ENCODE results near the gene HNRNPA1L2.

The HNRNPA1L2 gene

GRCh38 chr13:52644108-52644507, 1.9 kb downstream of the HNRNPA1L2 start:
- peak; percentile 62 for DNase-seq (ENCODE audit: low read depth)
- no peak for TF ChIP-seq CTCF (conservative IDR thresholded peaks at IDR 0.05; ENCODE audit: control insufficient read depth, insufficient read depth, low read depth, low read length)
- no peak overlapping the region for H3K4me3 ChIP-seq (ENCODE audit: control insufficient read depth, low read depth, low read length)

- DNase-seq (ENCODE audit: low read depth) = no peak
- H3K4me3 ChIP-seq (ENCODE audit: control insufficient read depth, low read depth, low read length) = no peak overlapping the region
- TF ChIP-seq CTCF (conservative IDR thresholded peaks at IDR 0.05; ENCODE audit: control insufficient read depth, insufficient read depth, low read depth, low read length) = no peak
Observed at GRCh38 chr13:52646967-52647366, 4.7 kb downstream of the HNRNPA1L2 start.

GRCh38 chr13:52650731-52651130, 8.5 kb downstream of the HNRNPA1L2 start:
- TF ChIP-seq CTCF (conservative IDR thresholded peaks at IDR 0.05; ENCODE audit: control insufficient read depth, insufficient read depth, low read depth, low read length) = no peak
- H3K4me3 ChIP-seq (ENCODE audit: control insufficient read depth, low read depth, low read length) = peak overlapping the region; percentile 93
- DNase-seq (ENCODE audit: low read depth) = no peak

- TF ChIP-seq CTCF (conservative IDR thresholded peaks at IDR 0.05; ENCODE audit: control insufficient read depth, insufficient read depth, low read depth, low read length) = no peak
- no peak for DNase-seq (ENCODE audit: low read depth)
- peak overlapping the region; percentile 93 for H3K4me3 ChIP-seq (ENCODE audit: control insufficient read depth, low read depth, low read length)
Observed at GRCh38 chr13:52651897-52652195, 9.6 kb downstream of the HNRNPA1L2 start.

DNA sequence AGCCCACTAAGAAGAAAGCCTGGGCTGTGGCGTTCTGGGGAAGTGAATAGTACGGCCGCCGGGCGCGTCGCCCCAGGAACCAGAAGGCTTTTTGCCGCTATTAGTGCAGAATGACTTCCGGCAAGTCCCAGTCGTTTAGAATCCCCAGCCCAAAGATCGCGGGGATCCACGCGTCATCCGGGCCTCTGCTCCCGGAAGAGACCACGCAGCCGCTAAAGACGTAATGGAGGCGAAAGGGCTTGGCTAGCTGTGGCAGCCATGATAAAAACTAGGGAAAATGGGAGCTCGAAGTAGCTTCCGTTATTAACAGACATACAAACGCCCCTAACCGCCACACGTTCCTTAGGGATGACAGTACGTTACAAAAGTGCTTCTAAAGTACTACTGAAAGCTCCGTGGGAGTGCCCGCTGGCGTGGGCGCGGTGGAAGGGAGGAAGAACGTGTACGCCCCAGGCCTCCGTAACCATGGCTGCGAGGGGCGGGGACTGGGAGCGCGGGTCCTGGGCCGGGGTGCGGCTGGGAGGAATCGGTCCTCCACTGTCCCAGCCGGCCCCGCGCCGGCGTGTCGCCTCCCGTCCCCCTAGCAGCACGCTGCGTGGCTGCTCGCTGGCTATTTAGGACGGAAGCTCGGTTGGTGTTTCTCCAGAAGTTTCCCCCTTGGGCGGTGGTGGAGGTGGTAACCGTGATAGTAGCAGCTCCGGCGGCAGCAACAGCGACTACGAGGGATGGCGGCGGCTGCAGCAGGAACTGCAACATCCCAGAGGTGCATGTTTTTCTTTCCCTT, 10.2 kb downstream of the HNRNPA1L2 start, which contains the start of gene SUGT1:
Gene SUGT1 (plus strand): TSS at position 641 of the 784 bp plus-strand sequence. CDS start 85 bp downstream, at position 726.
- TF ChIP-seq CTCF (conservative IDR thresholded peaks at IDR 0.05; ENCODE audit: control insufficient read depth, insufficient read depth, low read depth, low read length) = peak; percentile 54
- DNase-seq (ENCODE audit: low read depth) = peak; percentile 97
- H3K4me3 ChIP-seq (ENCODE audit: control insufficient read depth, low read depth, low read length) = peak within 1 kb of the TSS; percentile 93

DNA sequence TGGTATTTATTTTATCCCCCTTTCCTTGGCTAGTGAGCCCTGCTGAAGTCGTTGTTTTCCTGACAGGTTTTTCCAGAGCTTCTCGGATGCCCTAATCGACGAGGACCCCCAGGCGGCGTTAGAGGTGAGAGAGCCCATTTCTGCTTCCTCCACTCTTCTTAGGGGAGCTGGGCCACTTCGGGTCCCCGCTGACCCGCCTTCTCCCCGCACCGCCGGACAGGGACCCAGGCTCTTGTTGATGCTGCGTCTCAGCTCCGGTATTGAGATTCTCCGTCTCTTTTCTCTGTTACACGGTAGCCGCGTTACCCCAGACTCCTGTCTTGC, 10.7 kb downstream of the HNRNPA1L2 start:
- DNase-seq (ENCODE audit: low read depth) = no peak
- TF ChIP-seq CTCF (conservative IDR thresholded peaks at IDR 0.05; ENCODE audit: control insufficient read depth, insufficient read depth, low read depth, low read length) = no peak

More for the DNA sequence above, 10.7 kb downstream of the HNRNPA1L2 start:
- peak overlapping the region; percentile 93 for H3K4me3 ChIP-seq (ENCODE audit: control insufficient read depth, low read depth, low read length)
